Ishikawa (cell line): ENCODE data around the gene THRA.

Source experiments
- CEBPB ChIP-seq: IDR thresholded peaks from 2 replicates; pipeline ENCODE4 v1.6.1; 2012
- CREB1 ChIP-seq: IDR thresholded peaks from 2 replicates; pipeline ENCODE4 v1.6.1; 2012; ENCODE audit warnings: low read depth
- EGR1 ChIP-seq: IDR thresholded peaks from 2 replicates; pipeline ENCODE4 v1.6.1; 2012
- EP300 ChIP-seq: IDR thresholded peaks from 2 replicates; pipeline ENCODE4 v1.6.1; 2012; ENCODE audit warnings: borderline replicate concordance
- FOXM1 ChIP-seq: IDR thresholded peaks from 2 replicates; pipeline ENCODE4 v1.6.1; 2012; ENCODE audit warnings: low read depth, borderline replicate concordance
- NFIC ChIP-seq: IDR thresholded peaks from 2 replicates; pipeline ENCODE4 v1.6.1; 2012
- RAD21 ChIP-seq: IDR thresholded peaks from 2 replicates; pipeline ENCODE4 v1.6.1; 2012; ENCODE audit warnings: low read depth
- TAF1 ChIP-seq: IDR thresholded peaks from 2 replicates; pipeline ENCODE4 v1.6.1; 2012; ENCODE audit warnings: low read depth, mild to moderate bottlenecking
- TCF12 ChIP-seq: IDR thresholded peaks from 2 replicates; pipeline ENCODE4 v1.6.1; 2012; ENCODE audit warnings: low read depth
- TEAD4 ChIP-seq: IDR thresholded peaks from 2 replicates; pipeline ENCODE4 v1.6.1; 2012
- YY1 ChIP-seq: IDR thresholded peaks from 2 replicates; pipeline ENCODE4 v1.6.1; 2012; ENCODE audit warnings: low read depth
- ZBTB7A ChIP-seq: IDR thresholded peaks from 2 replicates; pipeline ENCODE4 v1.6.1; 2012; ENCODE audit warnings: low read depth
- TF ChIP-seq, protein P1 (sequence below): IDR thresholded peaks from 2 replicates; pipeline ENCODE4 v1.6.1; 2012; ENCODE audit warnings: low read depth, mild to moderate bottlenecking
- TF ChIP-seq, protein P2 (sequence below): IDR thresholded peaks from 2 replicates; pipeline ENCODE4 v1.6.1; 2012
- TF ChIP-seq, protein P3 (sequence below): IDR thresholded peaks from 2 replicates; pipeline ENCODE4 v1.6.1; 2012

The THRA gene

DNA sequence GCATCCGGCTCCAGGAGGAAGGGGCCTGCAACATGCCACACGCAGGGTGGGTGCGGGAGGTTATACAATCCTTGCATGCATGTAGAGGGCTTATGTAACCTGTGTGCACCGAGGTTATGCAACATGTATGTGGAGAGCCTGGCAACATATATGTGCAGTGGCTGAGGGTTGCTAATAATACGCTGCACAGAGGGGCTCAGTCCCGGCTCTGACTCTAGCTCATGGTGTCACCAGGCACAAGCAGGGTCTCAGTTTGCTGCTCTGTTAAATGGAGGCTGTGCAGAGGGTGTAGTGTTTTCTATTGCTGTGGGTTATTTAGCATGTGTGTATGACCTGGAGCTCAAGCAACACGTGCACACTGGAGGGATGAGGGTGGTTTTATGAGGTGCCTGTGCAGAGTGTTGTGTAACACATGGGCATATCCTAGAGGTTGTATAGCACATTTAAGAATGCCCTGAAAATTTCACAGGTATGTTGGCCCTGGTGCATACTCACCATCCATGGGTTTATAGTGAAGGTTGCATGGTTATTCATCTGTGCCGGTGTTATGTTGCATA, 13.3 kb downstream of the THRA start:
- TF ChIP-seq TAF1 (no peak), EP300 (no peak), EGR1 (no peak), NFIC (no peak), RAD21 (no peak), TCF12 (no peak), TEAD4 (no peak), YY1 (no peak)

DNA sequence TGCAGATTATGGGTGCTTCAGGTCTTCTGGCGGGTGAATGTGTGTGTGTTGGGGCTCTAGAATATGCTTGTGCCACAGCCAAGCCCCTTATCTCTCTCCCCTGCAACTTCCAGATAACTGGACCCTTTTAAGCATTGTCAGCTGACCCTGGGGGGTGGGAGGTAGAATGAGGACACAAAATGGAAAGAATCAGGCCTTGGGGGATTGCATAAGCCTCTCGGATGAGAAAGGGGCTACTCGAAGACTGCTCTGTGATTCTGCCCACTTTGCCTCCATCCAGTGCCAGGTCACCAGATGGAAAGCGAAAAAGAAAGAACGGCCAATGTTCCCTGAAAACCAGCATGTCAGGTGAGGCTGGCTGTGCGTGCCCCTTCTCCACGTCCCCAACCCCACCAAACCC, 13.8 kb downstream of the THRA start:
- TF ChIP-seq, protein P1, sequence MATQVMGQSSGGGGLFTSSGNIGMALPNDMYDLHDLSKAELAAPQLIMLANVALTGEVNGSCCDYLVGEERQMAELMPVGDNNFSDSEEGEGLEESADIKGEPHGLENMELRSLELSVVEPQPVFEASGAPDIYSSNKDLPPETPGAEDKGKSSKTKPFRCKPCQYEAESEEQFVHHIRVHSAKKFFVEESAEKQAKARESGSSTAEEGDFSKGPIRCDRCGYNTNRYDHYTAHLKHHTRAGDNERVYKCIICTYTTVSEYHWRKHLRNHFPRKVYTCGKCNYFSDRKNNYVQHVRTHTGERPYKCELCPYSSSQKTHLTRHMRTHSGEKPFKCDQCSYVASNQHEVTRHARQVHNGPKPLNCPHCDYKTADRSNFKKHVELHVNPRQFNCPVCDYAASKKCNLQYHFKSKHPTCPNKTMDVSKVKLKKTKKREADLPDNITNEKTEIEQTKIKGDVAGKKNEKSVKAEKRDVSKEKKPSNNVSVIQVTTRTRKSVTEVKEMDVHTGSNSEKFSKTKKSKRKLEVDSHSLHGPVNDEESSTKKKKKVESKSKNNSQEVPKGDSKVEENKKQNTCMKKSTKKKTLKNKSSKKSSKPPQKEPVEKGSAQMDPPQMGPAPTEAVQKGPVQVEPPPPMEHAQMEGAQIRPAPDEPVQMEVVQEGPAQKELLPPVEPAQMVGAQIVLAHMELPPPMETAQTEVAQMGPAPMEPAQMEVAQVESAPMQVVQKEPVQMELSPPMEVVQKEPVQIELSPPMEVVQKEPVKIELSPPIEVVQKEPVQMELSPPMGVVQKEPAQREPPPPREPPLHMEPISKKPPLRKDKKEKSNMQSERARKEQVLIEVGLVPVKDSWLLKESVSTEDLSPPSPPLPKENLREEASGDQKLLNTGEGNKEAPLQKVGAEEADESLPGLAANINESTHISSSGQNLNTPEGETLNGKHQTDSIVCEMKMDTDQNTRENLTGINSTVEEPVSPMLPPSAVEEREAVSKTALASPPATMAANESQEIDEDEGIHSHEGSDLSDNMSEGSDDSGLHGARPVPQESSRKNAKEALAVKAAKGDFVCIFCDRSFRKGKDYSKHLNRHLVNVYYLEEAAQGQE, result no peak
- TF ChIP-seq FOXM1, result no peak
- no peak for TF ChIP-seq CEBPB
- TF ChIP-seq ZBTB7A, result no peak
- TF ChIP-seq, protein P2, sequence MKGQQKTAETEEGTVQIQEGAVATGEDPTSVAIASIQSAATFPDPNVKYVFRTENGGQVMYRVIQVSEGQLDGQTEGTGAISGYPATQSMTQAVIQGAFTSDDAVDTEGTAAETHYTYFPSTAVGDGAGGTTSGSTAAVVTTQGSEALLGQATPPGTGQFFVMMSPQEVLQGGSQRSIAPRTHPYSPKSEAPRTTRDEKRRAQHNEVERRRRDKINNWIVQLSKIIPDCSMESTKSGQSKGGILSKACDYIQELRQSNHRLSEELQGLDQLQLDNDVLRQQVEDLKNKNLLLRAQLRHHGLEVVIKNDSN, result no peak
- TF ChIP-seq RAD21, result no peak
- TF ChIP-seq TAF1, result no peak
- TF ChIP-seq CREB1, result no peak
- no peak for TF ChIP-seq YY1
- TF ChIP-seq TCF12, result no peak
- no peak for TF ChIP-seq EP300
- TF ChIP-seq, protein P3, sequence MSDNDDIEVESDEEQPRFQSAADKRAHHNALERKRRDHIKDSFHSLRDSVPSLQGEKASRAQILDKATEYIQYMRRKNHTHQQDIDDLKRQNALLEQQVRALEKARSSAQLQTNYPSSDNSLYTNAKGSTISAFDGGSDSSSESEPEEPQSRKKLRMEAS, result no peak
- TF ChIP-seq NFIC, result no peak

DNA sequence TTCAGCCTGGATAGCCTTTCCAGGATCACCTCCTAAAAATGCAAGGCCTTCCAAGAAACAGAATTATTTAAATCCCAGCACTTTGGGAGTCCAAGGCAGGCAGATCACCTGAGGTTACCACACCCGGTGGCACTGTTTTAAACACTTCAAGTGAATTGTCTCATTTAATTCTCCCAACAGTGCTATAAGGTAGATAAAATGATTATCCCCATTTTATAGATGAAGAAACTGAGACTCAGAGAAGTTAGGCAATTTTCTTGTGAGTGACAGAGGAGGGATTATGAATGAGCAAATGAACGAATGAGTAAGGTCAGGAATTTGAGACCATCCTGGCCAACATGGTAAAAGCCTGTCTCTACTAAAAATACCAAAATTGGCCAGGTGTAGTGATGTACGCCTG, 16.8 kb downstream of the THRA start:
- TF ChIP-seq ZBTB7A (no peak), TCF12 (no peak), RAD21 (no peak), EP300 (no peak), TAF1 (no peak), NFIC (no peak), CREB1 (no peak)
- TF ChIP-seq, protein P1, result no peak
- TF ChIP-seq, protein P3, result no peak
- TF ChIP-seq, protein P2, result no peak

DNA sequence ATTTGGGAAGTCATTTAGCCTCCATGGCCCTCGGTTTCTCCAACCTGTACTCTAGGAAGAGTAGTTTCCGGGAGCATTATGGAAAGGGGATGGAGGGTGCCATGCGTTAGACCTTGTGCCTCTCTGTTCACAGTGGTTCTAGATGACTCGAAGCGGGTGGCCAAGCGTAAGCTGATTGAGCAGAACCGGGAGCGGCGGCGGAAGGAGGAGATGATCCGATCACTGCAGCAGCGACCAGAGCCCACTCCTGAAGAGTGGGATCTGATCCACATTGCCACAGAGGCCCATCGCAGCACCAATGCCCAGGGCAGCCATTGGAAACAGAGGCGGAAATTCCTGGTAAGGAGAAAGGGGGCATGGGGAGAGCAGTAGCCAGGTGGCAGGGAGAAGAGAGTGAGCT, 21.7 kb downstream of the THRA start:
- no peak for TF ChIP-seq RAD21
- no peak for TF ChIP-seq FOXM1
- TF ChIP-seq ZBTB7A, result no peak

DNA sequence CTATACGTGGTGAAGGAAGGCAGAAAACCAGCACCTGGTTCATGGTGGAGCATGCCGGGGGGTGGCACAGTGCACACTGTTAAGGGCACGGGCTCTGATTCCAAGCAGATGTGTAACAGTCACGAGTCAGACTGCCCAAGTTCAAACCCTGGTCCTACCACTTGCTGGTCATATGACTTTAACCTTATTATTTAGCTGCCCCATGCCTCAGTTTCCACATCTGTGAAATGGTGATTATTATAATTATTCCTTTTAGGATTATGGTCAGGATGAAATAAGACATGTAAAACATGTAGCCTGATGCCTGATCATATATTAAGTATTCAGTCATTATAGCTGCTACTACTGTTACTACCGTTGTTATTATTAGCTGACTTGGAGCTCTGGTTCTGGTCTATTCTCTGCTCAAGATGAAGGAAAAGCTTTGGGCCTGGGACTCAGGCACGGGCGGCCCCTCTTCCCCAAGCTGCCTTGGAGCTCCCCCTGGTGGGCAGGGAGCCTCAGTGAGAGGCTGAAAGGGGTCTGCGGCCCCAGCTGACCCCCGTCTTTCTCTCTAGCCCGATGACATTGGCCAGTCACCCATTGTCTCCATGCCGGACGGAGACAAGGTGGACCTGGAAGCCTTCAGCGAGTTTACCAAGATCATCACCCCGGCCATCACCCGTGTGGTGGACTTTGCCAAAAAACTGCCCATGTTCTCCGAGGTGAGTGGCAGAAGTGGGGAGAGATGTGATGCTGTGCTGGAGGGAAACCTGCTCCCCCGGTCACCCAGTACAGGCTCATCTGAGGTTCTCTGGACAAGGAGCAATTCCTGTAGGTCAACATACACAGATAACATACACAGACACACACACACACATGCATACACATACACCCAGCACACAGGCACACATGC, 23.6 kb downstream of the THRA start:
- peak; percentile 78 for TF ChIP-seq RAD21
- TF ChIP-seq CREB1, result no peak
- TF ChIP-seq FOXM1, result no peak
- TF ChIP-seq ZBTB7A, result peak; percentile 93
- no peak for TF ChIP-seq TAF1
- no peak for TF ChIP-seq EP300

DNA sequence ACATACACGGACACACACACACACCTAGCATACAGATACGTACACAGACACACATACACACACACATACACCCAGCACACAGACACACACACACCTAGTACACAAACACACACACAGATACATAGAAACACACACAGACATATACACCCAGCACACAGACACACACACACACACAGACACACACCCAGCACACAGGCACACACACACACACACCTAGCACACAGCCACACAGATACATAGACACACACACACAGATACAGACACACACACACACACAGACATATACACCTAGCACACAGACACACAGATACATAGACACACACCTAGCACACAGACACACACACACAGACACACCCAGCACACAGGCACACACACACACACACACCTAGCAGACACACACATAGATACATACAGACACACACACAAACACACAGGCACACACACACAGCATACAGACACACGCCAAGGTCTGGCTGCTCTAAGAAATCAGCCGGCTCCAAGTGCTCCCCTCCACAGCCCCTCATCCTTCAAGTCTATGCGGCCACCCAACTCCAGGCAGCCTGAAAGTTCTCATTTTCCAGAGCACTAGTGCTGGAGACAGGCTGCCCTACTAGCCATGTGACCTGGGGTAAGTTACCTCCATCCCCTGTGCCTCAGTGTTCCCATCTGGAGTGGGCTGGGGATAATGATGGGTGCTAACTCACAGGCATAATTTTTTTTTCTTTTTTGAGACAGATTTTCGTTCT, 24.5 kb downstream of the THRA start:
- TF ChIP-seq, protein P1, result no peak
- TF ChIP-seq CREB1 (no peak), FOXM1 (no peak), YY1 (no peak), ZBTB7A (no peak), EP300 (no peak)
- TF ChIP-seq, protein P2, result no peak
